ENCODE data around the gene CDC42EP1.
"Not testable (repeated sequence)": the region's sequence is repeated elsewhere in the genome, so short reads cannot be mapped to it uniquely, and the experiment has no call there.

Gene CDC42EP1

GRCh38 chr22:37588546-37589215 is 28.4 kb downstream of the CDC42EP1 start:
- DNase-seq (ENCODE audit: low spot score) = no peak

- DNase-seq (ENCODE audit: low spot score) = no peak
These were observed 29.4 kb downstream of the CDC42EP1 start for GRCh38 chr22:37589636-37590035.

- DNase-seq (ENCODE audit: low spot score) = not testable (repeated sequence)
These were observed 30.8 kb downstream of the CDC42EP1 start for GRCh38 chr22:37591081-37591480.

- DNase-seq (ENCODE audit: low spot score) = no peak
These were observed 31.6 kb downstream of the CDC42EP1 start for GRCh38 chr22:37591823-37592404.

- DNase-seq (ENCODE audit: low spot score) = no peak
These were observed 34.0 kb downstream of the CDC42EP1 start for GRCh38 chr22:37594237-37594636.

- no peak for DNase-seq (ENCODE audit: low spot score)
These were observed 38.9 kb downstream of the CDC42EP1 start for GRCh38 chr22:37599153-37599552.

GRCh38 chr22:37601203-37601539 is 40.9 kb downstream of the CDC42EP1 start:
- DNase-seq (ENCODE audit: low spot score) = no peak

GRCh38 chr22:37601540-37602442 is 41.5 kb downstream of the CDC42EP1 start:
- peak; percentile 46 for DNase-seq (ENCODE audit: low spot score)

- DNase-seq (ENCODE audit: low spot score) = not testable (repeated sequence)
These were observed 42.4 kb downstream of the CDC42EP1 start for GRCh38 chr22:37602546-37603277.

GRCh38 chr22:37604074-37604473 is 43.8 kb downstream of the CDC42EP1 start:
- DNase-seq (ENCODE audit: low spot score) = no peak

GRCh38 chr22:37604875-37605274 is 44.6 kb downstream of the CDC42EP1 start:
- DNase-seq (ENCODE audit: low spot score) = no peak

- peak; percentile 83 for DNase-seq (ENCODE audit: low spot score)
These were observed 47.0 kb downstream of the CDC42EP1 start for GRCh38 chr22:37607010-37607934.

- DNase-seq (ENCODE audit: low spot score) = no peak
These were observed 47.7 kb downstream of the CDC42EP1 start for GRCh38 chr22:37607935-37608476.

- peak; percentile 98 for DNase-seq (ENCODE audit: low spot score)
These were observed 48.4 kb downstream of the CDC42EP1 start, which contains the start of gene GGA1 for GRCh38 chr22:37608477-37609239. GGA1 (plus strand) TSS chr22:37608834; CDS start chr22:37608861, 27 bp downstream.

- peak; percentile 54 for DNase-seq (ENCODE audit: low spot score)
These were observed 49.2 kb downstream of the CDC42EP1 start for GRCh38 chr22:37609240-37610152.

- DNase-seq (ENCODE audit: low spot score) = not testable (repeated sequence)
These were observed 49.8 kb downstream of the CDC42EP1 start for GRCh38 chr22:37610153-37610475.

- DNase-seq (ENCODE audit: low spot score) = no peak
These were observed 50.3 kb downstream of the CDC42EP1 start for GRCh38 chr22:37610480-37611129.

GRCh38 chr22:37611207-37611606 is 50.9 kb downstream of the CDC42EP1 start:
- no peak for DNase-seq (ENCODE audit: low spot score)
